ENCODE results near the gene TWF2. TPM values are rescaled to one million over a fixed set of nuclear protein-coding genes. Genes with fewer than 3 reads are reported as not detected.

Gene TWF2
- total and polyA plus RNA-seq, 2 donors from 2014 or later = 44.0 to 59.9 TPM

DNA sequence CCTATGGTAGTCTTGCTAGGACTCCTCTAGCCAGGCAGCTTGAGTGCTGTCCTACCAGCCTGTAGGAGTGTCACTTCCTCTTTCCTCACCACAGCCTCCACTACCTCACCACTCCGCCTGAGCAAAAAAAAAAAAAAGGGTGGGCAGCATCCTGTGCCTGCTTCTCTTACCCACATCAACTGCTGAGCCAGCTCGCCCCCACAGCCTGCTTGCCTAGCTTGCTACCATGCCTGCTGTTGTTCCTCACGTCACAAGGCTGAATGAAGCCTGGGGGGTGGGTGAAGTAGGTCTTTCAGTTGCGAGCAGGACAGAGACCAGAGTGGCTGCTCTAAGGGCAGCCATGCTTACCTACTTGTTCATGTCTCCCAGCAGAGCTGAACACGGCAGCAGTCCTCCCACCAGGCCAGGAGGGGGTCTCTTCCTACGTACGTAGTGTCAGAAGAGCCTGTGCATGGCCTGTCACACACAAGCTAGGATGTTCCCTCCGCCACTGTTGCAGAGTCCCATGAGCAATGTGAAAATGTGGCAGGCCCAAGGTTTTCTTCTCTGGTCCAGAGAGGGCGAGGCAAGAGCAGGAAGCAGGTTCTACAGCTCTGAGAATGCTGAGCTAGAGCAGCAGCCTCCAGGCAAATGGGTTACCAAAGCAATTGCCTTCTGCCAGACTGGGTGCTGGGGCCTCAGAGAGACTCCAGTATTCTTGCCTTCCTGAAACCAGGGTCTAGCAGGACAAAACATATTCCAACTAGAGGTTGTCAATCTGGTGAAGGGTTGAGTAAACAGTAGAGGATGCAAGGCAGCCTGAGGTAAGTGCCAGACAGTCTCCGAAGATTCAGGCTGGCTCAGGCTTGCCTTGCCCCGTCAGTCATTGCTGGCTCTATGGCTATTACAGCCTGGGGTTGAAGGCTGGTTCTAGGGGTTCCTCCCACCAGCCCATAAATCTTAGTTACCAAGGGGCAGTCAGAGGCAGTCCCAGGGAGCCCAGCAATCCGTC lies 14.7 kb upstream of the TWF2 start:
- no peaks in the 10 kb centered on the region for H3K27me3 ChIP-seq (ENCODE audit: control insufficient read depth, insufficient read depth, low read length)
- no peak overlapping the region for H3K27ac ChIP-seq (ENCODE audit: low read depth in 2 of 2, low read length in 2 of 2)
- FAIRE-seq (no peak), DNase-seq (peak in 1 of 5 donors; percentile 87)
- intact Hi-C loops (cut with DNase I) = no loop called here
- peaks cover 0 to 17% (median 10%) of the 10 kb centered on the region in 3 donors for H3K4me1 ChIP-seq (ENCODE audit: control insufficient read depth in 2 of 3, insufficient read depth in 2 of 3, low read depth in 1 of 3, low read length in 3 of 3)
- TF ChIP-seq, protein P1, sequence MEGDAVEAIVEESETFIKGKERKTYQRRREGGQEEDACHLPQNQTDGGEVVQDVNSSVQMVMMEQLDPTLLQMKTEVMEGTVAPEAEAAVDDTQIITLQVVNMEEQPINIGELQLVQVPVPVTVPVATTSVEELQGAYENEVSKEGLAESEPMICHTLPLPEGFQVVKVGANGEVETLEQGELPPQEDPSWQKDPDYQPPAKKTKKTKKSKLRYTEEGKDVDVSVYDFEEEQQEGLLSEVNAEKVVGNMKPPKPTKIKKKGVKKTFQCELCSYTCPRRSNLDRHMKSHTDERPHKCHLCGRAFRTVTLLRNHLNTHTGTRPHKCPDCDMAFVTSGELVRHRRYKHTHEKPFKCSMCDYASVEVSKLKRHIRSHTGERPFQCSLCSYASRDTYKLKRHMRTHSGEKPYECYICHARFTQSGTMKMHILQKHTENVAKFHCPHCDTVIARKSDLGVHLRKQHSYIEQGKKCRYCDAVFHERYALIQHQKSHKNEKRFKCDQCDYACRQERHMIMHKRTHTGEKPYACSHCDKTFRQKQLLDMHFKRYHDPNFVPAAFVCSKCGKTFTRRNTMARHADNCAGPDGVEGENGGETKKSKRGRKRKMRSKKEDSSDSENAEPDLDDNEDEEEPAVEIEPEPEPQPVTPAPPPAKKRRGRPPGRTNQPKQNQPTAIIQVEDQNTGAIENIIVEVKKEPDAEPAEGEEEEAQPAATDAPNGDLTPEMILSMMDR (IDR thresholded peaks at IDR 0.05; ENCODE audit: borderline replicate concordance, extremely low read depth, insufficient read depth) = no peak
- no peak overlapping the region for H3K4me3 ChIP-seq (ENCODE audit: low read length in 3 of 3)
- no peaks in the 10 kb centered on the region for H3K9me3 ChIP-seq (ENCODE audit: control insufficient read depth in 2 of 3, insufficient read depth in 1 of 3, low read length in 3 of 3)
- H3K36me3 ChIP-seq (ENCODE audit: control insufficient read depth in 2 of 3, insufficient read depth in 3 of 3, low read length in 3 of 3) = peaks cover 18 to 43% (median 33%) of the 10 kb centered on the region in 3 donors
- no peak overlapping the region for H3K9ac ChIP-seq (ENCODE audit: low read length in 3 of 3)

DNA sequence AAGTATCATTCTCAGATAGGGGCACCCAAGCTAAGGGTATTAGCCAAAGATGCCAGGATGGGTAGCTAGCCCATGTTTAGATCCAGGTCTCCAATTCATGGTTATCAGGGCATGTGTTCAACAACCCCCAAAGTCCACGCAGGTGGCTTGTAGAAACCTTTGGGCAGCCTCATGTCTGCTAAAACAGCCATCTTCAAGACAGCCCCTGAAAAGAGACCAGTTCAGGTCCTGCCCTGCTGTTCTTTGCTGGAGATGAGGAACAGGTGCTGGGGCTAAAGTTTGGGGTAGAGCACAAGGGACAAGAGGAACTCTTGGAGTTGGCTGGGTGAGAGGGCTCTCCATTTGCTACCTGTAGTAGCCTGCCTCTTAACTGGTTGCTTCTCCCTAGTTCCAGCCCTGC lies 11.2 kb upstream of the TWF2 start:
- DNase-seq = no peak
- TF ChIP-seq, protein P1 (IDR thresholded peaks at IDR 0.05; ENCODE audit: borderline replicate concordance, extremely low read depth, insufficient read depth) = no peak
- Histone ChIP-seq H3K27me3 (ENCODE audit: control insufficient read depth, insufficient read depth, low read length) (no peaks in the 10 kb centered on the region), H3K27ac (ENCODE audit: low read depth in 2 of 2, low read length in 2 of 2) (no peak overlapping the region), H3K36me3 (ENCODE audit: control insufficient read depth in 2 of 3, insufficient read depth in 3 of 3, low read length in 3 of 3) (peaks cover under 1 to 9% (median 5%) of the 10 kb centered on the region in 3 donors), H3K4me1 (ENCODE audit: control insufficient read depth in 2 of 3, insufficient read depth in 2 of 3, low read depth in 1 of 3, low read length in 3 of 3) (peaks cover 0 to 20% (median 6%) of the 10 kb centered on the region in 3 donors), H3K4me3 (ENCODE audit: low read length in 3 of 3) (no peak overlapping the region), H3K9ac (ENCODE audit: low read length in 3 of 3) (no peak overlapping the region), H3K9me3 (ENCODE audit: control insufficient read depth in 2 of 3, insufficient read depth in 1 of 3, low read length in 3 of 3) (no peaks in the 10 kb centered on the region)
- intact Hi-C loops (cut with DNase I) = no loop called here
- FAIRE-seq = no peak

DNA sequence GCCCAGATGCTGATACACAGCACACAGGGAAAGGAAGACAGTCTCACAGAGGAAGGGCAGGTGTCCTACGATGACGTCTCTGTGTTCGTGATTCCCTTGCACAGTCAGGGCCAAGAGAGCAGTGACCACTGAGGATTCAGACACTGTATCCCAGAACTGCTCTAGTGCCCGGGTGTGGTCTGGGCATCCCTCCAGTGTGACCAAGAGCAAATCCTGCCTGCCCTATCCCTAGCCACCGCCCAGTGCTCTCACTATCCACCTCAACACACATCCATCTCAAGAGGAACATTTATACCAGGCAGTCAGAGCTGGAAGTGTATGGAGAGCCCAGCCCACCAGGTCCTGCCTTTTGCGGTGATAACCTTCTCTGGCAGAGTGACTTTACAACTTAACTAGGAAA lies 10.7 kb upstream of the TWF2 start:
- intact Hi-C loops (cut with DNase I) = no loop called here
- Histone ChIP-seq H3K27me3 (ENCODE audit: control insufficient read depth, insufficient read depth, low read length) (no peaks in the 10 kb centered on the region), H3K36me3 (ENCODE audit: control insufficient read depth in 2 of 3, insufficient read depth in 3 of 3, low read length in 3 of 3) (peaks cover 0 to 9% (median 5%) of the 10 kb centered on the region in 3 donors), H3K27ac (ENCODE audit: low read depth in 2 of 2, low read length in 2 of 2) (no peak overlapping the region), H3K9me3 (ENCODE audit: control insufficient read depth in 2 of 3, insufficient read depth in 1 of 3, low read length in 3 of 3) (no peaks in the 10 kb centered on the region), H3K4me1 (ENCODE audit: control insufficient read depth in 2 of 3, insufficient read depth in 2 of 3, low read depth in 1 of 3, low read length in 3 of 3) (peaks cover 0 to 20% (median 6%) of the 10 kb centered on the region in 3 donors), H3K4me3 (ENCODE audit: low read length in 3 of 3) (no peak overlapping the region), H3K9ac (ENCODE audit: low read length in 3 of 3) (no peak overlapping the region)
- TF ChIP-seq, protein P1 (IDR thresholded peaks at IDR 0.05; ENCODE audit: borderline replicate concordance, extremely low read depth, insufficient read depth) = no peak
- FAIRE-seq = no peak
- DNase-seq = peak in 1 of 5 donors; percentile 22
